Lower lobe of right lung (tissue), 2 donors: Measurements from ENCODE around the gene ECEL1. TPM values are rescaled to one million over a fixed set of nuclear protein-coding genes. Genes with fewer than 3 reads are reported as not detected.

Experiments
- ATAC-seq, 2 donors: fragments of 200-7000 bp; cut with Tn5 transposase; one replicate each; pipeline ENCODE4 v1.9.1; 2020 to 2022; ENCODE audit warnings: mild to moderate bottlenecking in 2 of 2, moderate library complexity in 2 of 2
- DNase-seq: peaks from one replicate; pipeline ENCODE4 v3.0.0-alpha.2; 2020
- H3K27ac ChIP-seq: fragments of 200-600 bp; one replicate; pipeline ENCODE4 v1.8.0; 2022
- H3K27me3 ChIP-seq: fragments of 200-600 bp; one replicate; pipeline ENCODE4 v1.8.0; 2022; ENCODE audit warnings: low read depth
- H3K36me3 ChIP-seq: fragments of 200-600 bp; one replicate; pipeline ENCODE4 v1.8.0; 2022; ENCODE audit warnings: mild to moderate bottlenecking
- H3K4me1 ChIP-seq: fragments of 200-600 bp; one replicate; pipeline ENCODE4 v1.8.0; 2022
- H3K4me3 ChIP-seq: fragments of 200-600 bp; one replicate; pipeline ENCODE4 v1.8.0; 2022; ENCODE audit warnings: mild to moderate bottlenecking
- H3K9me3 ChIP-seq: fragments of 200-600 bp; one replicate; pipeline ENCODE4 v1.8.0; 2022
- intact Hi-C: fragments of 100-400 bp; cut with DNase I; formaldehyde crosslinking; loops from one replicate; pipeline ENCODE4 v1.11.0; 2022
- total RNA-seq: library from RNA; stranded (reverse); fragmentation: NEBNext Ultra II Directional; extraction: Animal tissue kit (Norgen Biotek cat#: 25700); gene quantifications from one replicate; pipeline ENCODE4 v1.2.1, GENCODE V29; 2021
- TF ChIP-seq, protein P1 (sequence below): fragments of 200-600 bp; IDR thresholded peaks from one replicate; pipeline ENCODE4 v1.8.0; 2022; ENCODE audit warnings: antibody characterized with exemption, mild to moderate bottlenecking
- donor health status: DM: no; HTN: yes; CAD: no; lungs with severe emphysema.

ECEL1 gene
- total RNA-seq, 1 donor from 2014 or later = 1.0 TPM

DNA sequence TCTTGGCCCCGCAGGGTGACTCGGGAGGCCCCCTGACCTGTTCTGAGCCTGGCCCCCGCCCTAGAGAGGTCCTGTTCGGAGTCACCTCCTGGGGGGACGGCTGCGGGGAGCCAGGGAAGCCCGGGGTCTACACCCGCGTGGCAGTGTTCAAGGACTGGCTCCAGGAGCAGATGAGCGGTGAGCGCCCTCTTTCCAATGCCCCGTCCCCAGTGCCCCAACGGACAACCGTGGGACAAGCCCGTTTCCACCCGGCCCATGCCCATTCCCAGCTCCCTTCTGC, 35.7 kb upstream of the ECEL1 start:
- TF ChIP-seq, protein P1, sequence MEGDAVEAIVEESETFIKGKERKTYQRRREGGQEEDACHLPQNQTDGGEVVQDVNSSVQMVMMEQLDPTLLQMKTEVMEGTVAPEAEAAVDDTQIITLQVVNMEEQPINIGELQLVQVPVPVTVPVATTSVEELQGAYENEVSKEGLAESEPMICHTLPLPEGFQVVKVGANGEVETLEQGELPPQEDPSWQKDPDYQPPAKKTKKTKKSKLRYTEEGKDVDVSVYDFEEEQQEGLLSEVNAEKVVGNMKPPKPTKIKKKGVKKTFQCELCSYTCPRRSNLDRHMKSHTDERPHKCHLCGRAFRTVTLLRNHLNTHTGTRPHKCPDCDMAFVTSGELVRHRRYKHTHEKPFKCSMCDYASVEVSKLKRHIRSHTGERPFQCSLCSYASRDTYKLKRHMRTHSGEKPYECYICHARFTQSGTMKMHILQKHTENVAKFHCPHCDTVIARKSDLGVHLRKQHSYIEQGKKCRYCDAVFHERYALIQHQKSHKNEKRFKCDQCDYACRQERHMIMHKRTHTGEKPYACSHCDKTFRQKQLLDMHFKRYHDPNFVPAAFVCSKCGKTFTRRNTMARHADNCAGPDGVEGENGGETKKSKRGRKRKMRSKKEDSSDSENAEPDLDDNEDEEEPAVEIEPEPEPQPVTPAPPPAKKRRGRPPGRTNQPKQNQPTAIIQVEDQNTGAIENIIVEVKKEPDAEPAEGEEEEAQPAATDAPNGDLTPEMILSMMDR = no peak
- peaks cover 86% of the 10 kb centered on the region for H3K27me3 ChIP-seq
- H3K27ac ChIP-seq = no peak overlapping the region
- no peaks in the 10 kb centered on the region for H3K36me3 ChIP-seq
- ATAC-seq = no peak
- intact Hi-C loops = no loop called here
- peaks cover 23% of the 10 kb centered on the region for H3K4me1 ChIP-seq
- no peaks in the 10 kb centered on the region for H3K9me3 ChIP-seq
- no peak overlapping the region for H3K4me3 ChIP-seq
- DNase-seq = no peak

DNA sequence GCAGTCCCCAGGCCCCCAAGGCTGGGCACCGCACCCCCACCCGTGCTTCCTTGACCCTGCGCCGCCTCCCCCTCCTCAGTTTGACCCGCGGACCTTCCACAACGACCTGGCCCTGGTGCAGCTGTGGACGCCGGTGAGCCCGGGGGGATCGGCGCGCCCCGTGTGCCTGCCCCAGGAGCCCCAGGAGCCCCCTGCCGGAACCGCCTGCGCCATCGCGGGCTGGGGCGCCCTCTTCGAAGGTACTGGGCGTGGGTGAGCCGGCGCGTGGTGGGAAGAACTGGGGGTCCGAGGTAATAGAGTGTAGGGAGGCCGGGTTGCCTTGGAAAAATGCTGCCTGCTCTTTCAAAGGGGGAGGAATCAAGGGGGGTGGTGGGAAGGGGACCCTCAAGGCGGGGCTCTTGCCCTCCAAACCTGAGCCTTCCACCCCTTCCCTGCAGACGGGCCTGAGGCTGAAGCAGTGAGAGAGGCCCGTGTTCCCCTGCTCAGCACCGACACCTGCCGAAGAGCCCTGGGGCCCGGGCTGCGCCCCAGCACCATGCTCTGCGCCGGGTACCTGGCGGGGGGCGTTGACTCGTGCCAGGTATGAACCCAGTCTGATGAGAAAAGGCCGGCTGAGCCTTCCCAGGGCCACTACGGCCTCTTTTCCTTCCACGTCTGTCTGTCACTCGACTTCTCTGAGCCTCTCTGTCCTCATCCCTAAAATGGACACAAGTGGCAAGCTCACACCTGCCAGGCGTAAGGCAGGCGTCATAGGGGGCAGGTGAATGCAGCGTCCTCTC, 35.2 kb upstream of the ECEL1 start:
- TF ChIP-seq, protein P1 = no peak
- Histone ChIP-seq H3K9me3 (no peaks in the 10 kb centered on the region), H3K27me3 (peaks cover 82% of the 10 kb centered on the region), H3K27ac (no peak overlapping the region), H3K4me1 (peaks cover 23% of the 10 kb centered on the region), H3K36me3 (no peaks in the 10 kb centered on the region), H3K4me3 (peak overlapping the region; percentile 20)
- DNase-seq (no peak), ATAC-seq (no peak)
- intact Hi-C loops = no loop called here

DNA sequence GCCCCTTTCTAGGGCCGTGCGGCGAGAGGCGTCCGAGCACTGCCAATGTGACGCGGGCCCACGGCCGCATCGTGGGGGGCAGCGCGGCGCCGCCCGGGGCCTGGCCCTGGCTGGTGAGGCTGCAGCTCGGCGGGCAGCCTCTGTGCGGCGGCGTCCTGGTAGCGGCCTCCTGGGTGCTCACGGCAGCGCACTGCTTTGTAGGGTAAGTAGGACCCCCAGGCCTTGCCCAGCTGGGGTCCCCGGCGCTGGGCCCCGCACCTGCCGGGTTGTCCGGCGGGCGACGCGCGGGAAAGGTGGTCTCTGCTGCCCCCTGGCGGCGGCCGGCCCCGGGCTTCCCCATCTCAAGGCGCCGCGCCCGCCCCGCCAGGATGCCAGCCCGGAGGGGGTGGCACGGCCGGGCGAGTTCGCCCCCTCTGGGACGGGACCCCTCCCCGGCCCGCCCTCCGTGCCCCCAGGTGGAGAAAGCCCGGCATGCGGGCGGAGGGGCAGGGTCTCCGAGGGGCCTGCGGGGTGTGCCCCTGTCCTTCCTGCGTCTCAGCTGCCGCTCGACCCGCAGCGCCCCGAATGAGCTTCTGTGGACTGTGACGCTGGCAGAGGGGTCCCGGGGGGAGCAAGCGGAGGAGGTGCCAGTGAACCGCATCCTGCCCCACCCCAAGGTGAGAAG, 34.5 kb upstream of the ECEL1 start:
- Histone ChIP-seq H3K4me1 (peaks cover 23% of the 10 kb centered on the region), H3K27me3 (peaks cover 78% of the 10 kb centered on the region), H3K9me3 (no peaks in the 10 kb centered on the region), H3K27ac (no peak overlapping the region), H3K4me3 (peak overlapping the region; percentile 20), H3K36me3 (no peaks in the 10 kb centered on the region)
- TF ChIP-seq, protein P1 = peak; percentile 91
- peak; percentile 64 to 73 for ATAC-seq
- DNase-seq = peak; percentile 72
- intact Hi-C loops = no loop called here

DNA sequence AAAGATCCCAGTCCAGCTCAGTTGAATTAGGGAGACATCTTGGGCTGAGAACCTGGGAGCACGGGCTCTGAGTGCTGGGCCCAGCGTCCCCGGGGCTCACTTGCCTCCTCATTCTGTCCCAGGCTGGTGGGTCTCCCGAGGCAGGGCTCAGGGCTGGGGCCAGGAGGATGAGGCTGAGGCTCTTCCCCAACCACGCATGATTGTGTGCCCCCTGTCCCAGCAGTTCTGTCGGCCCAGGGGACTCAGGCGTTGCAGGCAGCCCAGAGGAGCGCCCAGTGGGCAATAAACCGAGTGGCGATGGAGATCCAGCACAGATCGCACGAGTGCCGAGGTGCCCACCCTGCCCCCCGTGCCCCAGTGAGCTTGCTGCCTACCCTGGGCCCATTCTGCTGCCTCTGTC, 33.5 kb upstream of the ECEL1 start:
- DNase-seq (no peak), ATAC-seq (no peak)
- no peaks in the 10 kb centered on the region for H3K9me3 ChIP-seq
- TF ChIP-seq, protein P1 = no peak
- H3K27me3 ChIP-seq = peaks cover 69% of the 10 kb centered on the region
- no peak overlapping the region for H3K4me3 ChIP-seq
- H3K27ac ChIP-seq = no peak overlapping the region
- H3K4me1 ChIP-seq = peaks cover 23% of the 10 kb centered on the region
- no peaks in the 10 kb centered on the region for H3K36me3 ChIP-seq
- intact Hi-C loops = no loop called here

DNA sequence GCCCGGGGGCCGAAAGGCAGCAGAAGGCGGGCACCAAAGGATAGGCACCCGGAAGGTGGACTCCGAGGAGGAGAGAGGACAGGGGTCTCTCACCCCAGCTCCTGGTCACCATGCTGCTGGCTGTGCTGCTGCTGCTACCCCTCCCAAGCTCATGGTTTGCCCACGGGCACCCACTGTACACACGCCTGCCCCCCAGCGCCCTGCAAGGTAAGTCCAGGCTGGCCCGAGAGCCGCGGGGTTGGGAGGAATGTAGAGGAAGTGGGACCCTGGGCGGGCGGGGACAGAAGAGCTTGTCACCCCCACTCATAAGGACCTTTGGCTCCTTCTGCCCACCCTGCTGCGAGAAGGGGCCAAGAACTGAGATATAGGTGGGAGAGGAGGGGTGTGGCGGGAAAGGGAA, 32.9 kb upstream of the ECEL1 start:
- TF ChIP-seq, protein P1 = no peak
- DNase-seq = no peak

More for the DNA sequence above, 32.9 kb upstream of the ECEL1 start:
- Histone ChIP-seq H3K4me1 (peaks cover 23% of the 10 kb centered on the region), H3K36me3 (no peaks in the 10 kb centered on the region), H3K27ac (no peak overlapping the region), H3K9me3 (no peaks in the 10 kb centered on the region), H3K4me3 (no peak overlapping the region), H3K27me3 (peaks cover 64% of the 10 kb centered on the region)
- intact Hi-C loops = no loop called here
- ATAC-seq = no peak
